ENCODE data around the gene LARGE1. TPM values are rescaled to one million over a fixed set of nuclear protein-coding genes. Genes with fewer than 3 reads are reported as not detected.
"Not testable (repeated sequence)": the region's sequence is repeated elsewhere in the genome, so short reads cannot be mapped to it uniquely, and the experiment has no call there.

LARGE1 gene
- total RNA-seq, 1 experiment from 2014 or later = 5.8 TPM

DNA sequence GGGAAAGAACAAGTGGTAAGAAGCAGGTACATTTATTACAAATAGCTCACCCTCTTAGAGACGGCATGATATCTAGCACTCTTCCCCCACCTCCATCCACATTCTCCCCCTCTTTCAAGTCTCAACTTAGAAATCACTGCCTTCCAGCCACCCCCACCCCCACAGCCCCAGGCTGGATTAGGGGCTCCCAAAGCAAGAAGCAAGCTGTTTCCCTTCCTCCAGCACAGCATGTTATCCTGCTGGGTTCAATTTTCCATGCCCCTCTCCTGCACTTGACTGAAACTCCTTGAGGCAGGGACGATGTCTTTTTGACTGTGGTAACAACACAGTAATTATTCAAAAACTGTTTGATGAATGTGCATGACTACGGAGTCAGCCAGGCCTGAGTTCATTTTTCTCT is 350.7 kb downstream of the LARGE1 start:
- ChIA-PET CTCF (no interaction called here), POLR2A (no interaction called here)
- H3K27me3 ChIP-seq (replicated peaks; ENCODE audit: control insufficient read depth, insufficient read depth, low read length) = no peaks in the 10 kb centered on the region
- no peaks in the 10 kb centered on the region for H3K9me3 ChIP-seq
- peaks cover 8% of the 10 kb centered on the region for H3K4me1 ChIP-seq
- Mint-ChIP-seq H3K27me3 (ENCODE audit: insufficient read depth, unreplicated experiment) (no peaks in the 10 kb centered on the region), H3K4me3 (ENCODE audit: unreplicated experiment) (no peak overlapping the region), H3K9me3 (ENCODE audit: unreplicated experiment) (no peaks in the 10 kb centered on the region), H3K4me1 (ENCODE audit: low read depth, unreplicated experiment) (peaks cover 5% of the 10 kb centered on the region), H3K27ac (ENCODE audit: unreplicated experiment) (no peak overlapping the region), H3K36me3 (ENCODE audit: insufficient read depth, unreplicated experiment) (no peaks in the 10 kb centered on the region)
- TF ChIP-seq, protein P1, sequence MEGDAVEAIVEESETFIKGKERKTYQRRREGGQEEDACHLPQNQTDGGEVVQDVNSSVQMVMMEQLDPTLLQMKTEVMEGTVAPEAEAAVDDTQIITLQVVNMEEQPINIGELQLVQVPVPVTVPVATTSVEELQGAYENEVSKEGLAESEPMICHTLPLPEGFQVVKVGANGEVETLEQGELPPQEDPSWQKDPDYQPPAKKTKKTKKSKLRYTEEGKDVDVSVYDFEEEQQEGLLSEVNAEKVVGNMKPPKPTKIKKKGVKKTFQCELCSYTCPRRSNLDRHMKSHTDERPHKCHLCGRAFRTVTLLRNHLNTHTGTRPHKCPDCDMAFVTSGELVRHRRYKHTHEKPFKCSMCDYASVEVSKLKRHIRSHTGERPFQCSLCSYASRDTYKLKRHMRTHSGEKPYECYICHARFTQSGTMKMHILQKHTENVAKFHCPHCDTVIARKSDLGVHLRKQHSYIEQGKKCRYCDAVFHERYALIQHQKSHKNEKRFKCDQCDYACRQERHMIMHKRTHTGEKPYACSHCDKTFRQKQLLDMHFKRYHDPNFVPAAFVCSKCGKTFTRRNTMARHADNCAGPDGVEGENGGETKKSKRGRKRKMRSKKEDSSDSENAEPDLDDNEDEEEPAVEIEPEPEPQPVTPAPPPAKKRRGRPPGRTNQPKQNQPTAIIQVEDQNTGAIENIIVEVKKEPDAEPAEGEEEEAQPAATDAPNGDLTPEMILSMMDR (IDR thresholded peaks at IDR 0.05; ENCODE audit: insufficient read depth in 1 of 2, low read depth in 1 of 2, low read length in 1 of 2, severe bottlenecking in 1 of 2, unreplicated experiment in 1 of 2) = no peak
- intact Hi-C loops (cut with micrococcal nuclease; ENCODE audit: unreplicated experiment) = no loop called here
- no peaks in the 10 kb centered on the region for H3K36me3 ChIP-seq (ENCODE audit: control insufficient read depth, insufficient read depth, low read length)
- H3K4me3 ChIP-seq (ENCODE audit: low read depth, low read length) = no peak overlapping the region
- no TSS peak for BruUV-seq (replicated peaks)
- DNase-seq = no peak

DNA sequence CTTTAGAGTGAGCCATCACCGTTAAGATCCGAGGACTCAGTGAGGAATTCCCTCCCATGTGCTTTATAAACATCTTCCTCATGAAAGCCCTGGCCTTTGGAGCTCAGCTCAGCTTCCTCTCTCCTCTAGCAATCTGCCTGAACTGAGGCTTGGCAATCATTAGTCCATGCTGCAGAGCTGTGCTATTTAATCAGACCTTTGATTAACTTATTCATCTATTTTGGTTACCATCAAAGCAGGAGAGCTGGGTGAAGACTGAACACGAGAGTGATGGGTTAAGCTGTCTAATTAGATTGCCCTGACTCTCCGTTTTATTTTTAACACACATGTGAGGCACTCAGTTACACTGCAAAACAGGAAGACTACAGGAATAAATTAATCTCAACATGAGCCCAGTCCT is 351.3 kb downstream of the LARGE1 start:
- Mint-ChIP-seq H3K9me3 (ENCODE audit: unreplicated experiment) (no peaks in the 10 kb centered on the region), H3K27me3 (ENCODE audit: insufficient read depth, unreplicated experiment) (no peaks in the 10 kb centered on the region), H3K4me3 (ENCODE audit: unreplicated experiment) (no peak overlapping the region), H3K4me1 (ENCODE audit: low read depth, unreplicated experiment) (peaks cover 5% of the 10 kb centered on the region), H3K27ac (ENCODE audit: unreplicated experiment) (no peak overlapping the region), H3K36me3 (ENCODE audit: insufficient read depth, unreplicated experiment) (no peaks in the 10 kb centered on the region)
- TF ChIP-seq, protein P1 (IDR thresholded peaks at IDR 0.05; ENCODE audit: insufficient read depth in 1 of 2, low read depth in 1 of 2, low read length in 1 of 2, severe bottlenecking in 1 of 2, unreplicated experiment in 1 of 2) = no peak
- Histone ChIP-seq H3K27me3 (replicated peaks; ENCODE audit: control insufficient read depth, insufficient read depth, low read length) (no peaks in the 10 kb centered on the region), H3K4me1 (peaks cover 8% of the 10 kb centered on the region), H3K9me3 (no peaks in the 10 kb centered on the region), H3K36me3 (ENCODE audit: control insufficient read depth, insufficient read depth, low read length) (no peaks in the 10 kb centered on the region), H3K4me3 (ENCODE audit: low read depth, low read length) (no peak overlapping the region)
- ChIA-PET CTCF (no interaction called here), POLR2A (no interaction called here)
- BruUV-seq (replicated peaks) = no TSS peak
- DNase-seq = no peak
- intact Hi-C loops (cut with micrococcal nuclease; ENCODE audit: unreplicated experiment) = no loop called here

DNA sequence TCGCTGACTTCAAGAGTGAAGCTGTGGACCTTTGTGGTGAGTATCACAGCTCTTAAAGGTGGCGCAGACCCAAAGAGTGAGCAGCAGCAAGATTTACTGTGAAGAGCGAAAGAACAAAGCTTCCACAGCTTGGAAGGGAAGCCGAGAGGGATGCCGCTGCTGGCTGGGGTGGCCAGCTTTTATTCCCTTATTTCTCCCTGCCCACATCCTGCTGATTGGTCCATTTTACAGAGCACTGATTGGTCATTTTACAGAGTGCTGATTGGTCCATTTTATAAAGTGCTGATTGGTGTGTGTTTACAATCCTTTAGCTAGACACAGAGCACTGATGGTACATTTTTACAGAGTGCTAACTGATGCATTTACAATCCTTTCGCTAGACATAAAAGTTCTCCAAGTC is 353.8 kb downstream of the LARGE1 start:
- H3K4me1 ChIP-seq; H3K27ac Mint-ChIP-seq (ENCODE audit: unreplicated experiment); H3K36me3 Mint-ChIP-seq (ENCODE audit: insufficient read depth, unreplicated experiment); DNase-seq; POLR2A ChIA-PET; H3K9me3 ChIP-seq; H3K36me3 ChIP-seq (ENCODE audit: control insufficient read depth, insufficient read depth, low read length); H3K4me1 Mint-ChIP-seq (ENCODE audit: low read depth, unreplicated experiment); H3K27me3 ChIP-seq (replicated peaks; ENCODE audit: control insufficient read depth, insufficient read depth, low read length); BruUV-seq (replicated peaks); H3K9me3 Mint-ChIP-seq (ENCODE audit: unreplicated experiment); intact Hi-C loops (cut with micrococcal nuclease; ENCODE audit: unreplicated experiment); H3K27me3 Mint-ChIP-seq (ENCODE audit: insufficient read depth, unreplicated experiment); H3K4me3 Mint-ChIP-seq (ENCODE audit: unreplicated experiment); H3K4me3 ChIP-seq (ENCODE audit: low read depth, low read length): not testable (repeated sequence)
- CTCF ChIA-PET = interaction anchor here (0.6 kb wide), 1 partner anchor 264 kb away, joined by 3 read pairs; no protein-coding TSS in a partner anchor

DNA sequence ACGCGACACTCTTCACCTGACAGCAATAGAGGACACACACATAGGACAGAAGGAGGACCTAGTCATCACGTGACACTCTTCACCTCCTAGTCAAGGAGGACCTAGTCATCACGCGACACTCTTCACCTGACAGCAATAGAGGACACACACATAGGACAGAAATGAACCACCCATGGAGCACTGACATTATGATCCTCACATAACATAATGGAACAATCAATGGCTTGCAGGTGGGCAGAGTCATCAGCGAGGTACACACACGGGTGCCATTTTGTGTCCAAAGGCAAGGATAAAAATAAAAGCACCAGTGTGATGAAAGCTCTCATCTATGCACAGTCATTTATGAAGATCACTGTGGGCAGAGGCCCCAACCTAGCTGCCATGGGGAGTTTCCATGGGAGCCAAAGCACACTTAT is 354.7 kb downstream of the LARGE1 start:
- BruUV-seq (replicated peaks) = no TSS peak
- no peak overlapping the region for H3K27ac Mint-ChIP-seq (ENCODE audit: unreplicated experiment)
- intact Hi-C loops (cut with micrococcal nuclease; ENCODE audit: unreplicated experiment) = no loop called here

More for the DNA sequence above, 354.7 kb downstream of the LARGE1 start:
- Histone ChIP-seq H3K9me3 (no peaks in the 10 kb centered on the region), H3K36me3 (ENCODE audit: control insufficient read depth, insufficient read depth, low read length) (no peaks in the 10 kb centered on the region), H3K4me1 (no peaks in the 10 kb centered on the region), H3K27me3 (replicated peaks; ENCODE audit: control insufficient read depth, insufficient read depth, low read length) (no peaks in the 10 kb centered on the region), H3K4me3 (ENCODE audit: low read depth, low read length) (no peak overlapping the region)
- TF ChIP-seq, protein P1 (IDR thresholded peaks at IDR 0.05; ENCODE audit: insufficient read depth in 1 of 2, low read depth in 1 of 2, low read length in 1 of 2, severe bottlenecking in 1 of 2, unreplicated experiment in 1 of 2) = no peak
- no peaks in the 10 kb centered on the region for H3K27me3 Mint-ChIP-seq (ENCODE audit: insufficient read depth, unreplicated experiment)
- DNase-seq = no peak
- no peaks in the 10 kb centered on the region for H3K4me1 Mint-ChIP-seq (ENCODE audit: low read depth, unreplicated experiment)
- H3K36me3 Mint-ChIP-seq (ENCODE audit: insufficient read depth, unreplicated experiment) = no peaks in the 10 kb centered on the region
- no peak overlapping the region for H3K4me3 Mint-ChIP-seq (ENCODE audit: unreplicated experiment)
- CTCF ChIA-PET = no interaction called here
- POLR2A ChIA-PET = no interaction called here
- H3K9me3 Mint-ChIP-seq (ENCODE audit: unreplicated experiment) = no peaks in the 10 kb centered on the region
